Measurements from ENCODE around the gene ACTR1A. TPM values are rescaled to one million over a fixed set of nuclear protein-coding genes. Genes with fewer than 3 reads are reported as not detected.
"Not testable (repeated sequence)": the region's sequence is repeated elsewhere in the genome, so short reads cannot be mapped to it uniquely, and the experiment has no call there.

ACTR1A gene
- total RNA-seq, 2 experiments from 2014 or later = 51.1 to 54.9 TPM

DNA sequence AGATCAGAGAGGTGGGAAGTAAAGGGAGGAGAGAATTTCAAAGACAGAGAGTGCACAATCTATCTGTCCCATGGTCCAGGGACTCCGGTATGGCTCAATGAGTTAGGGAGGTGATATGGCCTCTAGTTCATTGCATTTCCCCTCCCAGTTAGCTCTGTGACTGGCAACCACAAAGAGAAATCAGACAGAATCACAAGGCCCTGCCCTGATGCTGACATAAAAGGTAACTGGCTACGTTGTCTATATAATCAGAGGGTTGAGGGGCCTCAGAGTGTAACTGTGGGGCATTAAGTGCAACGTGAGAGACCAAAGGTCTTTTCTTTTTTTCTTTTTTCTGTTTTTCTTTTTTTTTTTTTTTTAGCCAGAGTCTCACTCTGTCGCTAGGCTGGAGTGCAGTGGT lies 43.9 kb downstream of the ACTR1A start:
- Mint-ChIP-seq H3K27ac (no peak overlapping the region), H3K36me3 (peaks cover 12% of the 10 kb centered on the region), H3K4me1 (peaks cover 29% of the 10 kb centered on the region), H3K27me3 (no peaks in the 10 kb centered on the region), H3K4me3 (no peak overlapping the region), H3K9me3 (no peaks in the 10 kb centered on the region)
- DNase-seq = no peak

- Mint-ChIP-seq H3K36me3 (peaks cover 19% of the 10 kb centered on the region), H3K9me3 (no peaks in the 10 kb centered on the region), H3K27me3 (no peaks in the 10 kb centered on the region), H3K27ac (peak overlapping the region; percentile 9), H3K4me1 (peaks cover 30% of the 10 kb centered on the region), H3K4me3 (no peak overlapping the region)
- no peak for DNase-seq
Observed at GRCh38 chr10:102457591-102458150, 44.8 kb downstream of the ACTR1A start.

- Mint-ChIP-seq H3K9me3 (no peaks in the 10 kb centered on the region), H3K4me3 (no peak overlapping the region)
Observed at GRCh38 chr10:102455893-102456471, 46.5 kb downstream of the ACTR1A start.

DNA sequence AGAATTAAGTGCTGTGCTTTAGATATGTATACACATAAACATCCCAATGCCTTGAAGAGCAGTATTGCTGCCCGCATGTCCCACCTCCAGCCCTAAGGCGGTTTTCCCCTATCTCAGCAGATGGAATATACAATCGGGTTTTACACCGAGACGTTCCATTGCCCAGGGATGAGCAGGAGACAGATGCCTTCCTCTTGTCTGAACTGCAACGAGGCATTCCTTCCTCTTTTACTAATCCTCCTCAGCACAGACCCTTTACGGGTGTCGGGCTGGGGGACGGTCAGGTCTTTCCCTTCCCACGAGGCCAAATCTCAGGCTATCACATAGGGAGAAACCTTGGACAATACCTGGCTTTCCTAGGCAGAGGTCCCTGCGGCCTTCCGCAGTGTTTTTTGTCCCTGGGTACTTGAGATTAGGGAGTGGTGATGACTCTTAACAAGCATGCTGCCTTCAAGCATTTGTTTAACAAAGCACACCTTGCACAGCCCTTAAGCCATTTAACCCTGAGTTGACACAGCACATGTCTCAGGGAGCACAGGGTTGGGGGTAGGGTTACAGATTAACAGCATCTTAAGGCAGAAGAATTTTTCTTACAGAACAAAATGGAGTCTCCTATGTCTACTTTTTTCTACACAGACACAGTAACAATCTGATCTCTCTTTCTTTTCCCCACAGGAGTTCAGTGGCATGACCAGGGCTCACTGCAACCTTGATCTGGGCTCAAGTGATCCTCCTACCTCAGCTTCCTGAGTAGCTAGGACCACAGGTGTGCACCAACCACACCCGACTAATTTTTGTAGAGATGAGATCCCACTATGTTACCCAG lies 47.6 kb downstream of the ACTR1A start:
- H3K27me3 Mint-ChIP-seq = not testable (repeated sequence)

More at GRCh38 chr10:102455893-102456471, 46.5 kb downstream of the ACTR1A start:
- Mint-ChIP-seq H3K27me3 (no peaks in the 10 kb centered on the region), H3K27ac (peak overlapping the region; percentile 81), H3K4me1 (peaks cover 24% of the 10 kb centered on the region), H3K36me3 (peaks cover 32% of the 10 kb centered on the region)
- no peak for DNase-seq

DNA sequence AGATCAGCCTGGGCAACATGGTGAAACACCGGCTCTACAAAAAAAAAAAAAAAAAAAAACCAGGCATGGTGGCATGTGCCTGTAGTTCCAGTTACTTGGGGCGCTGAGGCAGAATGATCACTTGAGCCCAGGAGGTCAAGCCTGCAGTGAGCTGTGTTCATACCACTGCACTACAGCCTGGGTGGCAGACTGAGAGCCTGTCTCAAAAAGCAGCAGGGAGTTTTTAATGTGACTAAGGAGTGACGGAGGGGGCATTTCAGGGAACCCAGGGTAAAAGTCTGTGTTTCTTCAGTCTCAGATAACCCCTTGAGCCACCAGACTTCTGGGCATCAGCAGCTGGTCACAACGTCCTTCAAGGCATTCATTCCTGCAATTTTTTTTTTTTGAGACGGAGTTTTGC lies 49.0 kb downstream of the ACTR1A start:
- Mint-ChIP-seq H3K4me1 (peaks cover 28% of the 10 kb centered on the region), H3K36me3 (peaks cover 36% of the 10 kb centered on the region), H3K27me3 (no peaks in the 10 kb centered on the region), H3K9me3 (no peaks in the 10 kb centered on the region), H3K4me3 (no peak overlapping the region), H3K27ac (peak overlapping the region; percentile 93)
- no peak for DNase-seq

More for the DNA sequence above, 47.6 kb downstream of the ACTR1A start:
- DNase-seq, H3K4me3 Mint-ChIP-seq, H3K9me3 Mint-ChIP-seq: not testable (repeated sequence)
- Mint-ChIP-seq H3K27ac (peak overlapping the region; percentile 73), H3K4me1 (peaks cover 20% of the 10 kb centered on the region), H3K36me3 (peaks cover 32% of the 10 kb centered on the region)

DNA sequence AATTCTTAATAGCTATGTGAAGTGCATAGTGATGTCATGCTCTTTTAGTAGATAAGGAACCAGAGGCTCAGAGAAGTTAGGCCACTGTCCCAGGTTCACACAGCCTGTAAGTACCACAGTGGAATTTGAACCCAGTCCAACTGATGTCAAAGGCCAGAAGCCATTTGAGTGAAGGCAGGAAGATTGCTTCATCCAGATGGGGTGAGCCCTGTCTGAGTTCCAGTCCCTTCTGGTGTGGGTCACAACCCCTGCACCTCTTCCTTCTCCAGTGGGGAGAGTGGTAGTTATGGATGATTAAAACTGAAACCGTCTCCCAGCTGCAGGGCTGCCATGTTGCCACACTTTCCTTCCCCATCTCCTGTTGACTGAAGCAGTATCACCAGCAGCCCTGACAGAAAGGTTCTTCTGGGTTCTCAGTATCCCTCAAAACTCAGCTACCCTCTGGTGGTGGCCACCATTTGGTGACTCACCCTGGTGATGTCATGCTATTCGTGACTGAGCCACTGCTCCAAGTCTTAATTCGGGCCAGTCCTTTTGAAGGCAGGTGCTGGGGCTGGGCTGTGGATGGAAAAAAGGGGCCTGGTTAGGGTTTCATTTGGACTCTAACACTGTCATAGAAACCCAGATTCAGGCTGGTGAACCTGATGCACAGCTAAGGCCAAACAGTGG lies 49.7 kb downstream of the ACTR1A start:
- peaks cover 36% of the 10 kb centered on the region for H3K36me3 Mint-ChIP-seq
- H3K9me3 Mint-ChIP-seq = no peaks in the 10 kb centered on the region
- H3K4me3 Mint-ChIP-seq = peak overlapping the region; percentile 93
- no peaks in the 10 kb centered on the region for H3K27me3 Mint-ChIP-seq
- peak overlapping the region; percentile 93 for H3K27ac Mint-ChIP-seq
- peaks cover 29% of the 10 kb centered on the region for H3K4me1 Mint-ChIP-seq
- DNase-seq = peak; percentile 85

DNA sequence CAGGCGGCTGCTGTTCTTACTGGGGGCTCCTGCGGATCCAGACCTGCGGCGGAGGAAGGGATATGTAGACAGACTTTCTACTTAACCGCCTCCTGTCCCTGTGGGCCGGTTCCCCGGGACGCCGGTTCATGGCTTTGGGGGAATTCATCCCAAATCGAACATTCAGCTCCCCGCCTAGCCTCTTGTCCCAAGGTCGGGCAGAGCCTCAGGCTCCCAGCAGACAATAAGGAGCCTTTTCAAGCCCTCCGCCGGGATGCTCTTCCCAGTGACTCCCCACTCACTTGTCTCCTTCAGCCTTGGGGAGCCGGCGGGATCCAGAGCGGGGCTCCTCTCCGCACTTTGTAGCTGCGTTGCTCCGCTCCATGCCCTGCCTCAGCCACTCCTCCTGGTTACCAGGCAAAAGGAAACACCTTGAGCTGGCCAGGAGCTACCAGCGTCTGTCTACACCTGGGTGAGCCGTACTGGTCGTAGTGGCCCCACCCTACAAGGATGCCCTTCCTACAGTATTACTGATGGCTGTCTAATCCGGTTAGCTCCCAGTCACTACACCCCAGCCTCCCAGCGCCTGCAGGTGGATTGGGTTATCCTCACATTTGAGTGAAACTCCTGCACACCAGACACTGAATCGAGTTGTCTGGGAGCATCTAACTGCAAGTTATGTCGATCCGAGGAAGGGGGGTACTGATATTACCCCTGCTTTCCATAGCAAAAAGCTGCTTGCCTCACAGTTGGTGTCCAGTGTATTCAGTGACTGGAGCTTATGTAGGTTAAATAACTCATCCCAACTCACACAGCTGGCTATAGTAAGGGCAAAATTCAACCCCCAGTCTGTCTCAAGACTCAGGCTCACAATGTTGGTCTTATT lies 51.2 kb downstream of the ACTR1A start, which contains the start of gene C10orf95:
C10orf95 (minus strand) TSS at position 439 of the 865 bp plus-strand sequence. CDS start 450 bp downstream, outside the sequence.
- no peak for DNase-seq
- H3K27me3 Mint-ChIP-seq = no peaks in the 10 kb centered on the region
- peak within 1 kb of the TSS; percentile 93 for H3K4me3 Mint-ChIP-seq
- peaks cover 31% of the 10 kb centered on the region for H3K36me3 Mint-ChIP-seq
- peak within 1 kb of the TSS; percentile 93 for H3K27ac Mint-ChIP-seq
- no peaks in the 10 kb centered on the region for H3K9me3 Mint-ChIP-seq
- H3K4me1 Mint-ChIP-seq = peaks cover 28% of the 10 kb centered on the region

DNA sequence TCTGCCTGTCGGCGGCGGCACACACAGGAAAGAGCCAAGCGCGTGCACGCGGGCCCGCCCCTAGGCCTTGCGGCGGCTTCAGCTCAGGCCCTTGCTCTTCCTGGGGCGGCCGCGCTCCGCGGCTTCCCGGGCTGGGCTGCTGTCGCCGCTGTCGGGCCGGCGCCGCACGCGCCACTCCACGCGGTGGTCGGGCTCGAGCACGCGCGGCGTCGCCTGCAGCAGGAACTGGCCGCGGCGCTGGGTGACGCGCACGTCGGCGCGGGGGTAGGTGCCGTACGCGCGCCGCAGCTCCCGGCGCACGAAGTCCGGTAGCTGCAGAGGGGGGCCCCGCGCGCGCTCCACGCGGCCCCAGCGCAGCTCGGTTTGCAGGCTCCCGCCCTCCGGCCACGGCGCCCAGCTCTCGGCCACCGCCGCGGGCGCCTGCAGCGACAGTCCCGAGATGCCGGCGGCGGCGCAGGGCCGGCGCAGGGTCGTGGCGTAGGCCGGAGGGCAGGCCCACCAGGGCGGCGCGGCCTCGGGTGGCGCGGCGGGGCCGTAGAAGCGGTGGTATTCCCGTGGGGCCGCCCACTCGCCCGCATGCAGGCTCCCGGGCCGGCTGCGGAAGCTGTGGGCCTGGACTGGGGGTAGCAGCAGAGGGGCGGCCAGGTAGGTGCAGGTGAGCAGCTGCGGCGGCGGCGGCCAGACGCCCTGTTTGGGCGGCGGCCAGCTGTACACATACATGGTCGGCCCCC lies 52.0 kb downstream of the ACTR1A start:
- Mint-ChIP-seq H3K9me3 (no peaks in the 10 kb centered on the region), H3K4me3 (peak overlapping the region; percentile 95), H3K27me3 (no peaks in the 10 kb centered on the region), H3K4me1 (peaks cover 25% of the 10 kb centered on the region), H3K27ac (peak overlapping the region; percentile 97), H3K36me3 (peaks cover 26% of the 10 kb centered on the region)
- DNase-seq = peak; percentile 93

DNA sequence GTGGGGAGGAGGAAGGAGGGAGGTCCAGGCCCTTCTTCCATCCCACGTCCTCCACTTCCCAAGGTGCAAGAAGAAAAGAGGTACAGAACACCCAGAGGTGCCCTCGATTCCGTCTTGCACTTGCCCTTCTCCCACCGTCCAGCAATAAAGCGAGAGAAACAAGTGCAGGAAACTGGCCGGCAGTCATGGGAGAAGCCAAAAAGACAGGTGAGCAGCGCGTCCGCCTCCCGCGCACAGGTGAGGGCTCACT lies 52.5 kb downstream of the ACTR1A start:
- DNase-seq = no peak
- Mint-ChIP-seq H3K27me3 (no peaks in the 10 kb centered on the region), H3K27ac (peak overlapping the region; percentile 97), H3K4me3 (peak overlapping the region; percentile 95), H3K36me3 (peaks cover 24% of the 10 kb centered on the region), H3K4me1 (peaks cover 22% of the 10 kb centered on the region), H3K9me3 (no peaks in the 10 kb centered on the region)

GRCh38 chr10:102449321-102450123 lies 53.0 kb downstream of the ACTR1A start:
- Mint-ChIP-seq H3K27ac (peak overlapping the region; percentile 97), H3K4me3 (peak overlapping the region; percentile 95), H3K4me1 (peaks cover 24% of the 10 kb centered on the region), H3K9me3 (no peaks in the 10 kb centered on the region), H3K27me3 (no peaks in the 10 kb centered on the region), H3K36me3 (peaks cover 24% of the 10 kb centered on the region)
- peak; percentile 85 for DNase-seq

GRCh38 chr10:102444851-102445250 lies 57.7 kb downstream of the ACTR1A start:
- Mint-ChIP-seq H3K9me3 (no peaks in the 10 kb centered on the region), H3K4me3 (no peak overlapping the region), H3K27ac (no peak overlapping the region), H3K4me1 (peaks cover 14% of the 10 kb centered on the region), H3K27me3 (no peaks in the 10 kb centered on the region), H3K36me3 (peaks cover 3% of the 10 kb centered on the region)
- no peak for DNase-seq

DNA sequence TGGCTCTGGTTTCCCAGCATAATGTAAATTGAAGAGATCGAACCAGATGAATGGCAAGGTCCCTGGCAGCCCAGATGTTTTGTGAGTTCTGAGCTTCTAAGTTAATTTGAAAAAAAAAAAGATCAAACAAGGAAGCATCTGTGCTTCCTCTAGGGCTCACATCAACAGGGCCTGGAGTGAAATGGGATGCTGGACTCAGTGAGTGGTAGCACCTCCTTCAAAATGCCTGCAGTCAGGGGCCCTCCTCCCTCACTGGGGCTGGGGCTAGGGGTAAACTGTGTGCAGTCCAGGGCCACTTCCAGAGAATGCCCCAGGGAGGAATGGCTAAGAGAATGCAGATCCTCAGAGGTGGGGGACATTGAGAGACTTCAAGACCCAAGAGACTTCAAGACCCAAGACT lies 64.1 kb downstream of the ACTR1A start:
- Mint-ChIP-seq H3K9me3 (no peaks in the 10 kb centered on the region), H3K4me1 (peaks cover 39% of the 10 kb centered on the region), H3K36me3 (peaks cover 18% of the 10 kb centered on the region), H3K27me3 (no peaks in the 10 kb centered on the region), H3K4me3 (peak overlapping the region; percentile 86), H3K27ac (peak overlapping the region; percentile 66)
- DNase-seq = no peak

DNA sequence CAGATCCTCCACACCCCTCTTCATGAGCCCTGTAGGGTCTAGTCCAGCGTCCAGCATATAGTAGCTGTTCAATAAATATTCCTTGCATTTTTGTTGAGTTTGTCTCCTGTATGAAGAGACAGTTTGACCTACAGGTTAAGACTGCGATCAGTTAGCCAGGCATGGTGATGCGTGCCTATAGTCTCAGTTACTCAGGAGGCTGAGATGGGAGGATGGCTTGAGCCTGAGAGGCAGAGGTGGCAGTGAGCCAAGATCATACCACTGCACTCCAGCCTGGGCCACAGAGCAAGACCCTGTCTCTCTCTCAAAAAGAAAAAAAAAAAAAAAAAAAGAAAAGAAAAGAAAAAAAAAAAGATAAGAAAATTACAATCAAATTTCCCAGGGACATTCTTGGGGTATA lies 65.0 kb downstream of the ACTR1A start:
- Mint-ChIP-seq H3K4me1 (peaks cover 45% of the 10 kb centered on the region), H3K27me3 (no peaks in the 10 kb centered on the region), H3K36me3 (peaks cover 19% of the 10 kb centered on the region), H3K4me3 (peak overlapping the region; percentile 86), H3K9me3 (no peaks in the 10 kb centered on the region), H3K27ac (no peak overlapping the region)
- DNase-seq = no peak

All from activated naive CD8-positive, alpha-beta T cell treated with anti-CD3 and anti-CD28 coated beads for 36 hours (primary cell).